Body of pancreas (tissue), 4 donors: ENCODE data around the gene CDK4. TPM values are rescaled to one million over a fixed set of nuclear protein-coding genes. Genes with fewer than 3 reads are reported as not detected.

Experiments
- ATAC-seq: fragments of 150-250 bp; one replicate; pipeline ENCODE4 v1.9.1; 2016
- DNase-seq, 4 donors: peaks; one replicate each; pipeline ENCODE4 v3.0.0-alpha.2; 2019
- H3K27ac ChIP-seq, 4 donors: fragments of 200-600 bp; sonication (generic); 1 replicate in 3 of 4; 2 replicates in 1 of 4; pipeline versions ENCODE4 v1.5.1 to v1.6.1; 2016 to 2019; ENCODE audit warnings: mild to moderate bottlenecking in 1 of 4, mixed read lengths in 1 of 4, moderate library complexity in 1 of 4
- H3K27me3 ChIP-seq, 2 donors: fragments of 200-600 bp; sonication (generic); one replicate each; pipeline ENCODE4 v1.6.0; 2016; ENCODE audit warnings: mild to moderate bottlenecking in 1 of 2
- H3K36me3 ChIP-seq, 2 donors: fragments of 200-600 bp; sonication (generic); replicated peaks in 1 of 2; 2 replicates each; pipeline ENCODE4 v1.5.1; 2016; ENCODE audit warnings: low read depth in 2 of 2; ENCODE audit not compliant: insufficient read depth in 1 of 2
- H3K4me1 ChIP-seq: fragments of 200-600 bp; sonication (generic); one replicate; pipeline ENCODE4 v1.6.0; 2016
- H3K4me3 ChIP-seq, 2 donors: fragments of 200-600 bp; sonication (generic); 1 replicate in 1 of 2; 2 replicates in 1 of 2; pipeline ENCODE4 v1.5.1; 2016 to 2019
- H3K9me3 ChIP-seq, 3 donors: fragments of 200-600 bp; sonication (generic); 1 replicate in 2 of 3; 2 replicates in 1 of 3; pipeline ENCODE4 v1.5.1; 2016
- POLR2A ChIP-seq, 3 donors: fragments of 450-650 bp; IDR thresholded peaks; one replicate each; pipeline ENCODE4 v1.6.1; 2016; ENCODE audit warnings: antibody characterized with exemption in 3 of 3, mild to moderate bottlenecking in 2 of 3
- WGBS, 2 donors: methylation state at CpG; one replicate each; pipeline ENCODE4 v1.1.5; 2017; 5-methylcytosine and 5-hydroxymethylcytosine counted together
- intact Hi-C: fragments of 100-400 bp; cut with DNase I; formaldehyde crosslinking; loops from one replicate; pipeline ENCODE4 v1.15.1; 2023
- microRNA-seq, 2 donors: library from miRNA; unstranded; fragments of <30 nt; microRNA quantifications; one replicate each; pipeline ENCODE4, GENCODE V29; 2016; ENCODE audit warnings: borderline number of aligned reads in 2 of 2, borderline replicate concordance in 2 of 2
- total RNA-seq, 2 donors: library from RNA; depleted of rRNA; stranded (reverse); fragments of >200 nt; gene quantifications; one replicate each; pipeline ENCODE4 v1.1.0, GENCODE V29; 2016
- TF ChIP-seq, protein P1 (sequence below), 7 experiments: fragments of 450-650 bp in 4 of 7; fragments of 200-600 bp in 3 of 7; sonication (generic) in 3 of 7; IDR thresholded peaks; one replicate each; pipeline ENCODE4 v1.5.1; 2016 to 2019; ENCODE audit warnings: antibody characterized with exemption in 7 of 7

The CDK4 gene
- total RNA-seq, 2 donors from 2014 or later = 27.0 to 81.2 TPM

DNA sequence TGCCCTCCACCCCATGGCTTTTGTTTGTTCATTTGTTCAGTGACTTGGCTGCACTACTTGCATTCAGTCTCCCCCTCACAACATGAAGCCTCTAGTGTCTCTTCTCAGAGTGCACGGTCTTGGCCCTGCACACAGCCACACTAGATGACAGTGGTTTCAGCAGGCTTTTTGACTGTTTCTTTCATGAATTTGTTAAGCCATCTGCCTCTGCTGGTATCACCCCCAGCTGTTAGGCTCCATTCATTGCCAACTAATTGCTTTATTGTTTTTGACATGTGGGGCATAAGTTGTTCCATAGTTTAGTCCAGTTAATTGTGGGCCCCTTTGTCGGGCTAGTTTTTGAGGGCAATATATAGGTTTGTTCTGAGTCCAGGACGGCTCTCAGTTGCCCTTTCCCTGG is 39.4 kb downstream of the CDK4 start:
- Histone ChIP-seq H3K4me1 (no peaks in the 10 kb centered on the region), H3K9me3 (no peaks in the 10 kb centered on the region), H3K27ac (no peak overlapping the region), H3K27me3 (no peaks in the 10 kb centered on the region), H3K36me3 (peaks cover 0 to 19% of the 10 kb centered on the region in 2 donors), H3K4me3 (no peak overlapping the region)
- WGBS, 2 donors = 89 to 100% methylated on average over 3 of the region's 3 CpGs
- ATAC-seq (no peak), DNase-seq (no peak)
- intact Hi-C loops = loop anchor here (10.0 kb wide), 1 partner anchor 1728 kb away; no protein-coding TSS in a partner anchor
- no peak for TF ChIP-seq POLR2A (IDR thresholded peaks at IDR 0.05)
- TF ChIP-seq, protein P1, sequence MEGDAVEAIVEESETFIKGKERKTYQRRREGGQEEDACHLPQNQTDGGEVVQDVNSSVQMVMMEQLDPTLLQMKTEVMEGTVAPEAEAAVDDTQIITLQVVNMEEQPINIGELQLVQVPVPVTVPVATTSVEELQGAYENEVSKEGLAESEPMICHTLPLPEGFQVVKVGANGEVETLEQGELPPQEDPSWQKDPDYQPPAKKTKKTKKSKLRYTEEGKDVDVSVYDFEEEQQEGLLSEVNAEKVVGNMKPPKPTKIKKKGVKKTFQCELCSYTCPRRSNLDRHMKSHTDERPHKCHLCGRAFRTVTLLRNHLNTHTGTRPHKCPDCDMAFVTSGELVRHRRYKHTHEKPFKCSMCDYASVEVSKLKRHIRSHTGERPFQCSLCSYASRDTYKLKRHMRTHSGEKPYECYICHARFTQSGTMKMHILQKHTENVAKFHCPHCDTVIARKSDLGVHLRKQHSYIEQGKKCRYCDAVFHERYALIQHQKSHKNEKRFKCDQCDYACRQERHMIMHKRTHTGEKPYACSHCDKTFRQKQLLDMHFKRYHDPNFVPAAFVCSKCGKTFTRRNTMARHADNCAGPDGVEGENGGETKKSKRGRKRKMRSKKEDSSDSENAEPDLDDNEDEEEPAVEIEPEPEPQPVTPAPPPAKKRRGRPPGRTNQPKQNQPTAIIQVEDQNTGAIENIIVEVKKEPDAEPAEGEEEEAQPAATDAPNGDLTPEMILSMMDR (IDR thresholded peaks at IDR 0.05) = no peak

DNA sequence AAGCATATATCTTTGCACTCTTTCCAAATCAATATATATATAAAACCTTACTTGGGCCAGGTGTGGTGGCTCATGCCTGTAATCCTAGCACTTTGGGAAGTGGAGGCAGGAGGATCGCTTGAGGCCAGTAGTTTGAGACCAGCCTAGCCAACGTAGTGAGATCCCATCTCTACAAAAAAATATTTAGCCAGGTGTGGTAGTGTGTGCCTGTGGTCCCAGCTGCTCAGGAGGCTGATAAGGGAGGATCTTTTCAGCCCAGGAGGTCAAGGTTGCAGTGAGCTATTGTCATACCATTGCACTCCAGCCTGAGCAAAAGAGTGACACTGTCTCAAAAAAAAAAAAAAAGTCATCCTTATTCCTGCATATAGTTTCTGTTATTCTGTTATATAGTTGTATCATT is 43.8 kb downstream of the CDK4 start:
- H3K36me3 ChIP-seq = peaks cover 0 to 3% of the 10 kb centered on the region in 2 donors
- ATAC-seq = no peak
- H3K4me1 ChIP-seq = no peaks in the 10 kb centered on the region
- H3K27me3 ChIP-seq = no peaks in the 10 kb centered on the region
- H3K4me3 ChIP-seq = no peak overlapping the region
- no peak overlapping the region for H3K27ac ChIP-seq
- 71 to 75% methylated on average over 2 of the region's 2 CpGs for WGBS, 2 donors
- TF ChIP-seq, protein P1 (IDR thresholded peaks at IDR 0.05) = no peak
- TF ChIP-seq POLR2A (IDR thresholded peaks at IDR 0.05) = no peak
- intact Hi-C loops = no loop called here
- no peaks in the 10 kb centered on the region for H3K9me3 ChIP-seq
- no peak for DNase-seq

DNA sequence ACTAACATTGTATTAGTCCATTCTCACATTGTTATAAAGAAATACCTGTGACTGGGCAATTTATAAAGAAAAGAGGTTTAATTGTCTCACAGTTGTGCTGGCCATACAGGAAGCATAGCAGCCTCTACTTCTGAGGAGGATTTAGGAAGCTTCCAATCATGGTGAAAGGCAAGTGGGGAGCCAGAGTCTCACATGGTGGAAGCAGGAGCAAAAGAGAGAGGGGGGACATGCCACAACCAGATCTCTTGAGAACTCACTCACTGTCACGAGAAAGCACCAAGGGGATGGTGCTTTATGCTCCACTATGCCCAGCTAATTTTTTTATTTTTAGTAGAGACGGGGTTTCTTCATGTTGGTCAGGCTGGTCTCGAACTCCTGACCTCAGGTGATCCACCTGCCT is 44.9 kb downstream of the CDK4 start:
- WGBS, 2 donors = 94 to 100% methylated on average over 3 of the region's 3 CpGs
- no peak for TF ChIP-seq POLR2A (IDR thresholded peaks at IDR 0.05)
- H3K36me3 ChIP-seq = peaks cover 0 to 4% of the 10 kb centered on the region in 2 donors
- ATAC-seq (no peak), DNase-seq (no peak)
- no peaks in the 10 kb centered on the region for H3K27me3 ChIP-seq
- H3K4me3 ChIP-seq = no peak overlapping the region
- intact Hi-C loops = no loop called here
- no peaks in the 10 kb centered on the region for H3K9me3 ChIP-seq
- no peaks in the 10 kb centered on the region for H3K4me1 ChIP-seq
- H3K27ac ChIP-seq = no peak overlapping the region

DNA sequence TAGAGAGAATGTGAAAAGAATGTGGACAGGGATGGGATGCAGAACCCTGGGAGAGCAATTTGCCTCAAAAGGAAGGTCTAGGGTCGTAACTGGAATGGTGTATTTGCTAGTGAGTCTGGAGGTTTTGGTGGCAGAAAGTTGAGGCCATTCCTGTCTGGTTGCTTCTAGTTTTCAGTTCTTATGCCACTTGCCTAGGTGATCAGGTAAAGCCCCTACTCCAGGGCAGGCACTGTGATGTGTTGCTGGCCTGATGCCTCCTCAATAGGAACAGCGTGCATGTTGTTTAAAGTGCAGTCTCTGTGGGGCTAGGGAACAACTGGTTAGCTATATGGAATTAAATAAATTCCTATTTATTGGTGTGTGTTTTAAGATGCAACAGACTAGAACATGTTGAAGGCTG is 51.8 kb downstream of the CDK4 start:
- Histone ChIP-seq H3K9me3 (no peaks in the 10 kb centered on the region), H3K4me3 (no peak overlapping the region), H3K27ac (no peak overlapping the region), H3K4me1 (no peaks in the 10 kb centered on the region), H3K27me3 (no peaks in the 10 kb centered on the region), H3K36me3 (peaks cover 0 to 15% of the 10 kb centered on the region in 2 donors)
- no peak for ATAC-seq
- intact Hi-C loops = no loop called here
- WGBS, 2 donors = 96 to 97% methylated on average over 2 of the region's 2 CpGs
- no peak for DNase-seq
- TF ChIP-seq, protein P1 (IDR thresholded peaks at IDR 0.05) = no peak
- no peak for TF ChIP-seq POLR2A (IDR thresholded peaks at IDR 0.05)

DNA sequence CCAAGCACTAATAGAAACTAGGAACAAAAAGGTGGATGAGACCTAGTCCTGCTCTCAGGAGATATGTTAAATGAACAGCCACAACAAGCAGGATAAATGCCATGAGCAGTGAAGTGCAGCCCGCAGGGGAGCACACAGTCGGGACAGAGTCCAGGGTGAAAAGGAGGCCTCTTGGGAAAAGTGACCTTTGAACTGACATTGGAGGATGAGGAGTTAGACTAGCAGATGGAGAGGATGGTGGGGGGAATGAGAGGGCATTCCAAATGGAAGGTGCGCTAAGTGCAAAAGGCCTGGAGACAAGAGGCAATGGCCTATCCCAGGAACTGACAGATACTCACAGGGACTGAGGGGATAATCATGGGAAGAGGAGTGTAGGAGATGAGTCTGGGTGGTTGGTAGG is 53.7 kb downstream of the CDK4 start:
- peaks cover 0 to 14% of the 10 kb centered on the region in 2 donors for H3K36me3 ChIP-seq
- H3K4me3 ChIP-seq = no peak overlapping the region
- TF ChIP-seq, protein P1 (IDR thresholded peaks at IDR 0.05) = no peak
- no peak for TF ChIP-seq POLR2A (IDR thresholded peaks at IDR 0.05)
- no peaks in the 10 kb centered on the region for H3K9me3 ChIP-seq
- H3K27ac ChIP-seq = no peak overlapping the region
- 89 to 92% methylated on average over 3 of the region's 3 CpGs for WGBS, 2 donors
- H3K27me3 ChIP-seq = no peaks in the 10 kb centered on the region
- ATAC-seq (no peak), DNase-seq (no peak)
- H3K4me1 ChIP-seq = peaks cover 9% of the 10 kb centered on the region
- intact Hi-C loops = no loop called here

Small RNAs within 50 kb of the gene (microRNA-seq; reads per million reads assigned to microRNA genes)
- gene MIR6759 = 0 reads per million in 2 donors

Other genes with a start within 250 kb of the CDK4 start
- 10 to 100 TPM in 1 of 2 donors, 1 to 10 TPM in 1; 7.3 to 12.7 TPM for gene DDIT3, start 231.8 kb downstream of the CDK4 start, total RNA-seq
- gene MBD6, start 229.5 kb downstream of the CDK4 start, total RNA-seq = 10 to 100 TPM; 22.7 to 30.6 TPM
- 10 to 100 TPM; 80.1 to 89.2 TPM for gene DCTN2, start 205.1 kb downstream of the CDK4 start, total RNA-seq
- 1 to 10 TPM in 1 of 2 donors, under 1 TPM in 1; 0.33 to 1.3 TPM for gene KIF5A, start 202.3 kb downstream of the CDK4 start, total RNA-seq
- 10 to 100 TPM; 12.2 to 48.0 TPM for gene PIP4K2C, start 161.1 kb downstream of the CDK4 start, total RNA-seq
- 10 to 100 TPM in 1 of 2 donors, 1 to 10 TPM in 1; 4.6 to 12.2 TPM for gene DTX3, start 147.5 kb downstream of the CDK4 start, total RNA-seq
- 10 to 100 TPM; 10.1 to 10.9 TPM for gene ARHGEF25, start 140.9 kb downstream of the CDK4 start, total RNA-seq
- gene B4GALNT1, start 119.1 kb downstream of the CDK4 start, total RNA-seq = under 1 TPM in 1 of 2 donors, not detected in 1; 0.78 TPM
- gene OS9, start 58.2 kb downstream of the CDK4 start, total RNA-seq = 100 to 1,000 TPM; 167 to 213 TPM
- gene AGAP2, start 13.6 kb downstream of the CDK4 start, total RNA-seq = 1 to 10 TPM in 1 of 2 donors, under 1 TPM in 1; 0.33 to 1.0 TPM
- 10 to 100 TPM; 33.7 to 36.9 TPM for gene TSPAN31, start 7.3 kb downstream of the CDK4 start, total RNA-seq
- 1 to 10 TPM; 5.2 to 9.9 TPM for gene MARCHF9, start 2.8 kb upstream of the CDK4 start, total RNA-seq
- gene CYP27B1, start 14.8 kb upstream of the CDK4 start, total RNA-seq = 1 to 10 TPM; 2.6 to 3.6 TPM
- 10 to 100 TPM; 16.1 to 23.1 TPM for gene METTL1, start 19.8 kb upstream of the CDK4 start, total RNA-seq
- 10 to 100 TPM; 11.2 to 15.0 TPM for gene EEF1AKMT3, start 20.3 kb upstream of the CDK4 start, total RNA-seq
- gene TSFM, start 30.5 kb upstream of the CDK4 start, total RNA-seq = 10 to 100 TPM in 1 of 2 donors, 1 to 10 TPM in 1; 9.2 to 18.4 TPM
- 10 to 100 TPM in 1 of 2 donors, 1 to 10 TPM in 1; 2.0 to 14.8 TPM for gene AVIL, start 66.4 kb upstream of the CDK4 start, total RNA-seq
- 100 to 1,000 TPM in 1 of 2 donors, 10 to 100 TPM in 1; 82.1 to 125 TPM for gene CTDSP2, start 94.4 kb upstream of the CDK4 start, total RNA-seq
- 1 to 10 TPM; 3.6 to 5.4 TPM for gene ATP23, start 189.3 kb upstream of the CDK4 start, total RNA-seq